Measurements from ENCODE around the gene CA5A. TPM values are rescaled to one million over a fixed set of nuclear protein-coding genes. Genes with fewer than 3 reads are reported as not detected.
A peak's percentile ranks its signal among the peaks of the same experiment; 100 is the strongest.

The CA5A gene
- total and polyA plus RNA-seq, 9 of the 15 experiments (the other 6 are each of a cell fraction or from before 2014, with no cell fraction given): not detected

DNA sequence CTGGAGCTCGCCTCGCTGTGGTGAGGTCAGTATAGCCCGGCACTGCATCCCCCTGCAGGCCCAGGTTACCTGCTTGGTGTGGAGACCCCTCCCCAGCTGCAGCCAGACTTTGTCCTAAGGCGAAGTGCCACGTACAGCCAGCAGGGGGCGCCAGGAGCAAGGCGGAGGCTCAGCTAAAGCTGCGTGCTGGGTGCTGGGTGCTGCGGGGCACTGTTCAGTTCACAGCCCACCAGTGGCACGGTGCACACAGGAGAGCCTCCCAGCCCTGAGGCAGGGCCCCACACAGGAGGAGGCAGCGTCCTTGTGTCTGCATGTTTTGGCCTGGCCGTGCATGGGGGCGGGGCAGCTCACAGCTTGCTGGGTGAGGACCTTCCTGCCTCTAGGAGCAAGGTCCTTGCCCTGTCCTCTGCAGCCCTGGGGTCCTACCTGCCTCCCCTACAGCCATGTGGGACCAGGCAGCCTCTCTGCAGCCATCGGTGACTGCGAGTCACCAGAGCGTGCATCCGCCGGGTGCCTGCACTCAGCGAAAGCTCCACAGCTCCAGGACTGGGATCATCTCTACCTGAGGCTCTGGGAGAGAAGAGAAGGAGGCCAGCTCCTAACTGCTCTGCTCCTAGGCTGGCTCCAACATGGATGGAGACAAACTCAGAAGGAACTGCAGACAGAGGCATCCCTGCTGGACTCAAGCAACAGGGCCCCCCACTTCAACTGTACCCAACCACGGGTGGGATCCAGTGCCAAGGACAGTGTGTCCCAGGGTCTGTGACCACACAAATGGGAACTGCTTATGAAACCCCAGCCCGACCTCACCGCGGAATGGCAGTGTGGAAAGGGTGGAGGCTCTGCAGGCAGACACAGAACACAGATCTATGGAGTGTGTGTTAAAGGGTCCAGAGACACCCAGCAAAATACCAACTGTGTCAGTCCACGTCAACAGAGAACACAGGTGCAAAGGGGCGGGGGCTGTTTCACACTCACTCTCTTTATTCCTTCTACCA lies 86.0 kb downstream of the CA5A start (continued):
- TF ChIP-seq CLOCK (CRISPR knock-in tag; IDR thresholded peaks at IDR 0.05; ENCODE audit: borderline replicate concordance) (no peak), GATA2 (CRISPR knock-in tag; IDR thresholded peaks at IDR 0.05) (no peak), EP400 (IDR thresholded peaks at IDR 0.05) (no peak), E2F6 (IDR thresholded peaks at IDR 0.05; ENCODE audit: borderline replicate concordance in 1 of 2, extremely low read depth in 1 of 2, insufficient read depth in 1 of 2, insufficient read length in 1 of 2, low read depth in 1 of 2, low read length in 1 of 2, poor library complexity in 1 of 2, severe bottlenecking in 1 of 2) (peak in 1 of 2 experiments; percentile 6), OTX1 (CRISPR knock-in tag; IDR thresholded peaks at IDR 0.05) (no peak), ZNF324 (CRISPR knock-in tag; IDR thresholded peaks at IDR 0.05) (no peak), ZBTB9 (CRISPR knock-in tag; IDR thresholded peaks at IDR 0.05) (0 out of 2 replicates have a peak, but pooled peaks have one; percentile 35), MCM3 (IDR thresholded peaks at IDR 0.05) (no peak), TCF15 (CRISPR knock-in tag; IDR thresholded peaks at IDR 0.05) (no peak), CHCHD3 (CRISPR knock-in tag; IDR thresholded peaks at IDR 0.05) (no peak), NR3C1 (CRISPR knock-in tag; IDR thresholded peaks at IDR 0.05) (no peak), ZKSCAN8 (CRISPR knock-in tag; IDR thresholded peaks at IDR 0.05) (no peak), NFE2L1 (tag; IDR thresholded peaks at IDR 0.05; ENCODE audit: borderline replicate concordance, low read depth) (no peak)
- TF ChIP-seq, protein P1, sequence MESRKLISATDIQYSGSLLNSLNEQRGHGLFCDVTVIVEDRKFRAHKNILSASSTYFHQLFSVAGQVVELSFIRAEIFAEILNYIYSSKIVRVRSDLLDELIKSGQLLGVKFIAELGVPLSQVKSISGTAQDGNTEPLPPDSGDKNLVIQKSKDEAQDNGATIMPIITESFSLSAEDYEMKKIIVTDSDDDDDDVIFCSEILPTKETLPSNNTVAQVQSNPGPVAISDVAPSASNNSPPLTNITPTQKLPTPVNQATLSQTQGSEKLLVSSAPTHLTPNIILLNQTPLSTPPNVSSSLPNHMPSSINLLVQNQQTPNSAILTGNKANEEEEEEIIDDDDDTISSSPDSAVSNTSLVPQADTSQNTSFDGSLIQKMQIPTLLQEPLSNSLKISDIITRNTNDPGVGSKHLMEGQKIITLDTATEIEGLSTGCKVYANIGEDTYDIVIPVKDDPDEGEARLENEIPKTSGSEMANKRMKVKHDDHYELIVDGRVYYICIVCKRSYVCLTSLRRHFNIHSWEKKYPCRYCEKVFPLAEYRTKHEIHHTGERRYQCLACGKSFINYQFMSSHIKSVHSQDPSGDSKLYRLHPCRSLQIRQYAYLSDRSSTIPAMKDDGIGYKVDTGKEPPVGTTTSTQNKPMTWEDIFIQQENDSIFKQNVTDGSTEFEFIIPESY (CRISPR knock-in tag; IDR thresholded peaks at IDR 0.05): no peak
- TF ChIP-seq, protein P2, sequence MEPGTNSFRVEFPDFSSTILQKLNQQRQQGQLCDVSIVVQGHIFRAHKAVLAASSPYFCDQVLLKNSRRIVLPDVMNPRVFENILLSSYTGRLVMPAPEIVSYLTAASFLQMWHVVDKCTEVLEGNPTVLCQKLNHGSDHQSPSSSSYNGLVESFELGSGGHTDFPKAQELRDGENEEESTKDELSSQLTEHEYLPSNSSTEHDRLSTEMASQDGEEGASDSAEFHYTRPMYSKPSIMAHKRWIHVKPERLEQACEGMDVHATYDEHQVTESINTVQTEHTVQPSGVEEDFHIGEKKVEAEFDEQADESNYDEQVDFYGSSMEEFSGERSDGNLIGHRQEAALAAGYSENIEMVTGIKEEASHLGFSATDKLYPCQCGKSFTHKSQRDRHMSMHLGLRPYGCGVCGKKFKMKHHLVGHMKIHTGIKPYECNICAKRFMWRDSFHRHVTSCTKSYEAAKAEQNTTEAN (CRISPR knock-in tag; IDR thresholded peaks at IDR 0.05): no peak

Data from K562 (cell line).